KMS-11 (cell line): ENCODE data around the gene MAP2K5.

Experiments
- H2AFZ ChIP-seq: fragments of 200-600 bp; sonication (generic); 2 replicates; pipeline ENCODE4 v1.6.1; 2016; ENCODE audit warnings: antibody characterized with exemption, mixed run types, low read depth
- H3K27ac ChIP-seq: fragments of 200-600 bp; sonication (generic); 2 replicates; pipeline ENCODE4 v1.6.1; 2016; ENCODE audit warnings: mild to moderate bottlenecking, mixed run types
- H3K27me3 ChIP-seq: fragments of 200-600 bp; sonication (generic); 2 replicates; pipeline ENCODE4 v1.6.1; 2017; ENCODE audit warnings: mild to moderate bottlenecking, low read depth, mixed run types, moderate library complexity; ENCODE audit not compliant: insufficient read depth
- H3K36me3 ChIP-seq: fragments of 200-600 bp; sonication (generic); 2 replicates; pipeline ENCODE4 v1.6.1; 2017; ENCODE audit warnings: mild to moderate bottlenecking, mixed run types; ENCODE audit not compliant: insufficient read depth
- H3K4me1 ChIP-seq: fragments of 200-600 bp; sonication (generic); 2 replicates; pipeline ENCODE4 v1.6.1; 2016; ENCODE audit warnings: mild to moderate bottlenecking, low read depth, mixed run types; ENCODE audit not compliant: poor library complexity, severe bottlenecking
- H3K4me2 ChIP-seq: fragments of 200-600 bp; sonication (generic); 2 replicates; pipeline ENCODE4 v1.7.0; 2016; ENCODE audit warnings: mild to moderate bottlenecking, mixed run types
- H3K4me3 ChIP-seq: fragments of 200-600 bp; sonication (generic); IDR thresholded peaks from 2 replicates; pipeline ENCODE4 v1.6.1; 2017; ENCODE audit warnings: low read depth, low read length, mixed read lengths; ENCODE audit not compliant: insufficient read depth
- H3K79me2 ChIP-seq: fragments of 200-600 bp; sonication (generic); 2 replicates; pipeline ENCODE4 v1.6.1; 2016; ENCODE audit warnings: low read depth, mixed run types; ENCODE audit not compliant: insufficient read depth
- H3K9ac ChIP-seq: fragments of 200-600 bp; sonication (generic); 2 replicates; pipeline ENCODE4 v1.6.1; 2016; ENCODE audit warnings: mild to moderate bottlenecking, mixed run types
- H4K20me1 ChIP-seq: fragments of 200-600 bp; sonication (generic); 2 replicates; pipeline ENCODE4 v1.6.1; 2016; ENCODE audit warnings: mild to moderate bottlenecking, mixed run types; ENCODE audit not compliant: insufficient read depth
- CTCF ChIP-seq: fragments of 200-600 bp; sonication (generic); conservative IDR thresholded peaks from 2 replicates; pipeline ENCODE4 v1.6.1; 2017; ENCODE audit warnings: low read depth, mild to moderate bottlenecking, antibody characterized with exemption, low read length, moderate library complexity, mixed read lengths

The MAP2K5 gene

DNA sequence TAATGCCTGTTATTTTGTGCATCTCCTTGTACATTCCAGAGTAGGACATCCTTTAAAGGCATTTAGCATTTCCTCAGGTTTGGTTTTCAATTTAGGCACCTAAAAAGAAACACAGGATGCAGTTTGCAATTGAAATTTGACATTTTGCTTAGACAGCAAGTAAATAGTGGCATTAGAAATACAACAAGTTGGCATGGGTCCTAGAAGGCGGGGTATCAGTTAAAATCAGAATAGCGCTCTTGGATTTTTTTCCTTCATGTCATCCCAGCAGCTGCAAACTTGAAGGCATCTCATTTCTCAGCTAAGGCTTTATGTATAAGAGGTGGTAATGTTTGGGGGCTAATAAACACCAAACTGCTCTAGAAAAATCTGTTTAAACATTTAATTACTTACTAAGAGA lies 235.3 kb downstream of the MAP2K5 start:
- TF ChIP-seq CTCF = no peak

DNA sequence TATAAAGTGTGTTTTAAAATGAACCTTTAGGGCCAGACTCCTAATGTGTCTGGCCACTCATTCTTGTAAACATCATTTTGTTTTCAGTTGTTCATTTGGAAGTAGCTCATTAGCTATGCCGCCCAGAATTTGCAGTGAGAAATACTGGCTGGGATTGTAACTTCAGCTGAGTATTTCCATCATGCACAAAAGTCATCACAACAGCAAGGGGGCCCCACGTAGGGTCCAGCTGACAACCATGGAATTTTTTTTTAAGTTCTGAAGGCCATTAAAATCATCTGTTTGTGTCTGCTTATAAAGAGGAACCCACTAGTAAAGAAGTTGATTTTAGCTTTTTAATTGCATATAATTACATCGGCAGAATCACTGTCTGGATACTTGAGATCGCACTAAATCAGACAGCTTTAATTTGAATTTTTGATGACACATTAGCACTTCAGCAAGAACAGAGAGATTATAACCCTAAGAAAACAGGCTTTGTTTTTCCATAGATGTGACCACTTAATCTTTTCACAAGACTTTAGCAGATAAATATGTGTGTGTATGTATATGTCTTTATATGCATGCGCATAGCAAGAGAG lies 236.6 kb downstream of the MAP2K5 start:
- no peak overlapping the region for H3K4me2 ChIP-seq
- H3K4me1 ChIP-seq = peaks cover 36% of the 10 kb centered on the region
- H2AFZ ChIP-seq = no peak overlapping the region
- no peak for TF ChIP-seq CTCF
- H3K27ac ChIP-seq = no peak overlapping the region
- H3K9ac ChIP-seq = no peak overlapping the region
- no peaks in the 10 kb centered on the region for H3K27me3 ChIP-seq
- no peaks in the 10 kb centered on the region for H3K36me3 ChIP-seq
- H3K4me3 ChIP-seq = no peak overlapping the region
- H4K20me1 ChIP-seq = no peaks in the 10 kb centered on the region
- H3K79me2 ChIP-seq = no peaks in the 10 kb centered on the region

More for the DNA sequence above, 235.3 kb downstream of the MAP2K5 start:
- Histone ChIP-seq H3K4me1 (peaks cover 29% of the 10 kb centered on the region), H3K9ac (no peak overlapping the region), H4K20me1 (no peaks in the 10 kb centered on the region), H3K79me2 (no peaks in the 10 kb centered on the region), H3K27me3 (no peaks in the 10 kb centered on the region), H3K4me2 (no peak overlapping the region), H3K27ac (no peak overlapping the region), H2AFZ (no peak overlapping the region), H3K4me3 (no peak overlapping the region), H3K36me3 (no peaks in the 10 kb centered on the region)

DNA sequence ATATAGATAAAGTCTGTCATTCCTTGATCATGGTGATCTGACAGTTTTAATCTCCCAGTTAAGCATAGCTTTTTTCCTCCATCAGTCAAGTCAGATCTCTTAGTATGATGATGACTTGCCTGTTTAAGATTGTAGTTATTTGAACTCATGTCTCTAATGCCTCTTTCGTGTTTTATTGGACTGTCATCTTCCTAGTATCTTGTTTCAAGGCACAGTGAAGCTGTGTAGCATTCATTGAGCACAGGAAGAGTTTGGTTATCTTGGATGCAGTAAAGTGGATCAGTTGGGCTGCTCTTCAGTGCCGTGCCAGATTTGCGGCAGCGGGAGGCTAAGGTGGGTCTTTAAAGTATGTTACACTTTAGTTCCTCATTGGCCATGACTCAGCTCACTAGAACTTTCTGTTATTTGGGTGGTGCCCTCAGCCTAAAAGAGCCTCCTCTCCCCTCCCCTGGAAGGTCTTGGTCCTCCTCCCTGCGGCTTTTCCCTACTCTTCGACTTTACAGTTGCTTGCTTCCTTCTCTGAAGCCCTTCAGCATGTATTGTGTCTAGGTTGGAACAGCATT lies 237.1 kb downstream of the MAP2K5 start:
- H4K20me1 ChIP-seq = no peaks in the 10 kb centered on the region
- no peak overlapping the region for H3K4me2 ChIP-seq
- peaks cover 40% of the 10 kb centered on the region for H3K4me1 ChIP-seq
- no peak for TF ChIP-seq CTCF
- no peak overlapping the region for H2AFZ ChIP-seq
- H3K27me3 ChIP-seq = no peaks in the 10 kb centered on the region
- no peak overlapping the region for H3K4me3 ChIP-seq
- H3K36me3 ChIP-seq = no peaks in the 10 kb centered on the region
- H3K9ac ChIP-seq = no peak overlapping the region
- no peaks in the 10 kb centered on the region for H3K79me2 ChIP-seq
- no peak overlapping the region for H3K27ac ChIP-seq

DNA sequence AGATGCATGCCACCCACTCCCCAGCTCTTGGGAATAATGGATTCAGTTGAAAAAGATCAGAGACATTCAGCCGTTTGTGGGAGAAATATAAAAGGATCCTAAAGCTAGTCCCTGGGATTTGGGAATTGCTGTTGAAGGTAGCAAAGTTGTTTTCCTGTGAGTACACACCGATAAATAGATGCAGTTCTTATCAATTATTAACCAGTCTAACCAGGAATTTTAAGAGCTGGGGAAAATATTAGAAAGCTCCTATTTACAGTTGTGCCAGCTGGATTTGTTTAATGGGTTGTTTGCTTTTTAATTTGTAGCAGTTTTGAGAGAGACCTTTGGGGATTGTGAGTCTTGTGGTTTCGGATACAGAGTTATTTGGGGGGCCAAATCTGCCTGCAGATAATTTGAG lies 238.6 kb downstream of the MAP2K5 start:
- no peaks in the 10 kb centered on the region for H3K79me2 ChIP-seq
- peaks cover 54% of the 10 kb centered on the region for H3K4me1 ChIP-seq
- H2AFZ ChIP-seq = no peak overlapping the region
- H3K27me3 ChIP-seq = no peaks in the 10 kb centered on the region
- H3K27ac ChIP-seq = peak overlapping the region; percentile 96
- H3K36me3 ChIP-seq = no peaks in the 10 kb centered on the region
- no peak overlapping the region; the same call in 1 of the 2 replicates for H3K9ac ChIP-seq
- H3K4me2 ChIP-seq = peak overlapping the region; percentile 86
- H4K20me1 ChIP-seq = no peaks in the 10 kb centered on the region
- no peak overlapping the region for H3K4me3 ChIP-seq
- no peak for TF ChIP-seq CTCF
